KMS-11 (cell line): ENCODE results near the gene GBP1.

ENCODE experiments used
- H2AFZ ChIP-seq: fragments of 200-600 bp; sonication (generic); 2 replicates; pipeline ENCODE4 v1.6.1; 2016; ENCODE audit warnings: antibody characterized with exemption, mixed run types, low read depth
- H3K27ac ChIP-seq: fragments of 200-600 bp; sonication (generic); 2 replicates; pipeline ENCODE4 v1.6.1; 2016; ENCODE audit warnings: mild to moderate bottlenecking, mixed run types
- H3K27me3 ChIP-seq: fragments of 200-600 bp; sonication (generic); 2 replicates; pipeline ENCODE4 v1.6.1; 2017; ENCODE audit warnings: mild to moderate bottlenecking, low read depth, mixed run types, moderate library complexity; ENCODE audit not compliant: insufficient read depth
- H3K36me3 ChIP-seq: fragments of 200-600 bp; sonication (generic); 2 replicates; pipeline ENCODE4 v1.6.1; 2017; ENCODE audit warnings: mild to moderate bottlenecking, mixed run types; ENCODE audit not compliant: insufficient read depth
- H3K4me1 ChIP-seq: fragments of 200-600 bp; sonication (generic); 2 replicates; pipeline ENCODE4 v1.6.1; 2016; ENCODE audit warnings: mild to moderate bottlenecking, low read depth, mixed run types; ENCODE audit not compliant: poor library complexity, severe bottlenecking
- H3K4me2 ChIP-seq: fragments of 200-600 bp; sonication (generic); 2 replicates; pipeline ENCODE4 v1.7.0; 2016; ENCODE audit warnings: mild to moderate bottlenecking, mixed run types
- H3K4me3 ChIP-seq: fragments of 200-600 bp; sonication (generic); IDR thresholded peaks from 2 replicates; pipeline ENCODE4 v1.6.1; 2017; ENCODE audit warnings: low read depth, low read length, mixed read lengths; ENCODE audit not compliant: insufficient read depth
- H3K79me2 ChIP-seq: fragments of 200-600 bp; sonication (generic); 2 replicates; pipeline ENCODE4 v1.6.1; 2016; ENCODE audit warnings: low read depth, mixed run types; ENCODE audit not compliant: insufficient read depth
- H3K9ac ChIP-seq: fragments of 200-600 bp; sonication (generic); 2 replicates; pipeline ENCODE4 v1.6.1; 2016; ENCODE audit warnings: mild to moderate bottlenecking, mixed run types
- H4K20me1 ChIP-seq: fragments of 200-600 bp; sonication (generic); 2 replicates; pipeline ENCODE4 v1.6.1; 2016; ENCODE audit warnings: mild to moderate bottlenecking, mixed run types; ENCODE audit not compliant: insufficient read depth
- TF ChIP-seq, protein P1 (sequence below): fragments of 200-600 bp; sonication (generic); conservative IDR thresholded peaks from 2 replicates; pipeline ENCODE4 v1.6.1; 2017; ENCODE audit warnings: low read depth, mild to moderate bottlenecking, antibody characterized with exemption, low read length, moderate library complexity, mixed read lengths

Gene GBP1, protein sequence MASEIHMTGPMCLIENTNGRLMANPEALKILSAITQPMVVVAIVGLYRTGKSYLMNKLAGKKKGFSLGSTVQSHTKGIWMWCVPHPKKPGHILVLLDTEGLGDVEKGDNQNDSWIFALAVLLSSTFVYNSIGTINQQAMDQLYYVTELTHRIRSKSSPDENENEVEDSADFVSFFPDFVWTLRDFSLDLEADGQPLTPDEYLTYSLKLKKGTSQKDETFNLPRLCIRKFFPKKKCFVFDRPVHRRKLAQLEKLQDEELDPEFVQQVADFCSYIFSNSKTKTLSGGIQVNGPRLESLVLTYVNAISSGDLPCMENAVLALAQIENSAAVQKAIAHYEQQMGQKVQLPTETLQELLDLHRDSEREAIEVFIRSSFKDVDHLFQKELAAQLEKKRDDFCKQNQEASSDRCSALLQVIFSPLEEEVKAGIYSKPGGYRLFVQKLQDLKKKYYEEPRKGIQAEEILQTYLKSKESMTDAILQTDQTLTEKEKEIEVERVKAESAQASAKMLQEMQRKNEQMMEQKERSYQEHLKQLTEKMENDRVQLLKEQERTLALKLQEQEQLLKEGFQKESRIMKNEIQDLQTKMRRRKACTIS

DNA sequence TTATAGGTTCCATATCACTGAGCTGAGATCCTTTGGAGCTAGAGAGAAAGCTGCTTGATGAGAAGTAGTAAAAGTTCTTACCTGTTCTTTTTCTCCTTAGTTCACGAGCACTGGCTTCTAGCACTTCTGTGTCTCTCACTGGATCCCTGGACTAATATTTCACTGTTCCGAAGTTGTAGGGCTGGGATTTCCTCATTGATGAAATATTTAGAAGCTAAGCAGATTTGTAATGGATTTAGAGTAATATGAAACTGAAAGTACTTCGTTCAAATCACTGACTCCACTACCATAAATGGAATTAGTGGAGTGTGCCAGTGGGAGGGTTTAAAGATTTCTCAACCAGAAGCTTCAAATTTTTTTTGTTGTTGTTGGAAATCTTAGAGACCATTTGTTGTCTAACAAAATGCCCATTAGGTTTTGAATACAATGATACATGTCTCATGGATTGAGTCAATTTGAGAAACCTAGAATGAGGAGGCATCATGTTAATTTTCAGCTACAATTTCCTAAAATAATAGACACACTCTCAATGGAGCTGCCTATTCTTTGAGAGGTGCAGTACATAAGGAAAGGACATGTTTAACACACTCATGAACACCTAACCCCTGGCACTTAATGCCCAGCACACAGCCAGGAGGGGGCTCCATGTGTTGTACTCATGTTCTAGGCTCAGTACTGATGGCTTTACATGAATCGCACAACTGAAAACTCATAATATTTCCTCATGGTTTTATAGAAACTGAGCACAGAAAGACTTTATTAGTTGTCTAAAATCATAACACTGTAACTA, at the start of gene GBP1:
TSS of gene GBP1 (minus strand) at position 130 of the 790 bp plus-strand sequence. CDS start 1,974 bp downstream, outside the sequence.
- Histone ChIP-seq H3K4me3 (no peak within 1 kb of the TSS), H3K27me3 (no peaks in the 10 kb centered on the region), H3K4me1 (peaks cover 18% of the 10 kb centered on the region), H3K36me3 (no peaks in the 10 kb centered on the region), H3K9ac (peak within 1 kb of the TSS; percentile 21; the same call in 1 of the 2 replicates), H4K20me1 (no peaks in the 10 kb centered on the region), H3K4me2 (peak within 1 kb of the TSS; percentile 78), H3K27ac (peak within 1 kb of the TSS; percentile 6; the same call in 1 of the 2 replicates), H2AFZ (peak within 1 kb of the TSS; percentile 74), H3K79me2 (no peaks in the 10 kb centered on the region)
- TF ChIP-seq, protein P1, sequence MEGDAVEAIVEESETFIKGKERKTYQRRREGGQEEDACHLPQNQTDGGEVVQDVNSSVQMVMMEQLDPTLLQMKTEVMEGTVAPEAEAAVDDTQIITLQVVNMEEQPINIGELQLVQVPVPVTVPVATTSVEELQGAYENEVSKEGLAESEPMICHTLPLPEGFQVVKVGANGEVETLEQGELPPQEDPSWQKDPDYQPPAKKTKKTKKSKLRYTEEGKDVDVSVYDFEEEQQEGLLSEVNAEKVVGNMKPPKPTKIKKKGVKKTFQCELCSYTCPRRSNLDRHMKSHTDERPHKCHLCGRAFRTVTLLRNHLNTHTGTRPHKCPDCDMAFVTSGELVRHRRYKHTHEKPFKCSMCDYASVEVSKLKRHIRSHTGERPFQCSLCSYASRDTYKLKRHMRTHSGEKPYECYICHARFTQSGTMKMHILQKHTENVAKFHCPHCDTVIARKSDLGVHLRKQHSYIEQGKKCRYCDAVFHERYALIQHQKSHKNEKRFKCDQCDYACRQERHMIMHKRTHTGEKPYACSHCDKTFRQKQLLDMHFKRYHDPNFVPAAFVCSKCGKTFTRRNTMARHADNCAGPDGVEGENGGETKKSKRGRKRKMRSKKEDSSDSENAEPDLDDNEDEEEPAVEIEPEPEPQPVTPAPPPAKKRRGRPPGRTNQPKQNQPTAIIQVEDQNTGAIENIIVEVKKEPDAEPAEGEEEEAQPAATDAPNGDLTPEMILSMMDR = no peak

GRCh38 chr1:89114662-89115061, 49.7 kb upstream of the GBP1 start:
- Histone ChIP-seq H3K4me1 (no peaks in the 10 kb centered on the region), H3K9ac (no peak overlapping the region), H4K20me1 (no peaks in the 10 kb centered on the region), H3K27ac (no peak overlapping the region), H3K4me3 (no peak overlapping the region), H3K4me2 (no peak overlapping the region), H3K27me3 (no peaks in the 10 kb centered on the region), H2AFZ (no peak overlapping the region), H3K36me3 (no peaks in the 10 kb centered on the region), H3K79me2 (no peaks in the 10 kb centered on the region)
- TF ChIP-seq, protein P1 = no peak

- H3K36me3 ChIP-seq = no peaks in the 10 kb centered on the region
- no peaks in the 10 kb centered on the region for H4K20me1 ChIP-seq
- H3K4me1 ChIP-seq = no peaks in the 10 kb centered on the region
- no peak overlapping the region for H3K4me3 ChIP-seq
- TF ChIP-seq, protein P1 = no peak
- no peak overlapping the region for H3K9ac ChIP-seq
- no peaks in the 10 kb centered on the region for H3K27me3 ChIP-seq
- no peak overlapping the region for H3K4me2 ChIP-seq
- H2AFZ ChIP-seq = no peak overlapping the region
- no peak overlapping the region for H3K27ac ChIP-seq
- no peaks in the 10 kb centered on the region for H3K79me2 ChIP-seq
Observed at GRCh38 chr1:89112871-89113613, 48.0 kb upstream of the GBP1 start.

DNA sequence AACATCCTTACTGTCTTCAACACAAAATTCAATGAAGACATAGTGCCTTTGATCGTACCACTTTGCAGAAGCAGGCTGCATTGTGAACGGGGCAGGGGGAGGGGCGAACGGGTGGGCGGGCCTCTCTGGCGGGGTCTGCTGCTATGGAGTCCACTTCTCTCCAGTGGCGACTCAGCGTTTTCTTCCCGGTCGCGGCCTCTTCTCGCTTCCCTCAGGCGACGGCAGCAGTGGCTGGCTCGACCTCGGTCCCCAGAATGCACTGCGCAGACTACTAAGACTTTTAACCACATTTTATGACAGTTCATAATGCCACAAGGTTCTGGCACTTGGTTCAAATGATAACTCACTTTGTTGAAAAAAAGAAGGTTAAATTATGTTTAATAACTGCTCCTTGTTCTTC, 39.7 kb upstream of the GBP1 start:
- Histone ChIP-seq H2AFZ (no peak overlapping the region), H3K27me3 (no peaks in the 10 kb centered on the region)

More for the DNA sequence above, 39.7 kb upstream of the GBP1 start:
- Histone ChIP-seq H3K4me3 (no peak overlapping the region), H4K20me1 (no peaks in the 10 kb centered on the region), H3K79me2 (no peaks in the 10 kb centered on the region), H3K36me3 (no peaks in the 10 kb centered on the region), H3K27ac (no peak overlapping the region), H3K4me1 (no peaks in the 10 kb centered on the region), H3K9ac (no peak overlapping the region), H3K4me2 (no peak overlapping the region)
- TF ChIP-seq, protein P1 = no peak
